GM12874 (cell line): ENCODE data around the gene PTK7.
A peak's percentile ranks its signal among the peaks of the same experiment; 100 is the strongest.

ENCODE experiments used
- CTCF ChIP-seq: IDR thresholded peaks from 2 replicates; pipeline ENCODE4 v1.5.1; 2011; ENCODE audit warnings: low read depth, mild to moderate bottlenecking, control low read depth, low read length, moderate library complexity; ENCODE audit not compliant: insufficient read depth

PTK7 gene

GRCh38 chr6:43149265-43149664, 73.2 kb downstream of the PTK7 start:
- no peak for TF ChIP-seq CTCF

GRCh38 chr6:43150051-43150751, 74.1 kb downstream of the PTK7 start:
- no peak for TF ChIP-seq CTCF

- TF ChIP-seq CTCF, result no peak
Measured at GRCh38 chr6:43159599-43159998, 83.5 kb downstream of the PTK7 start.

- TF ChIP-seq CTCF, result no peak
Measured at GRCh38 chr6:43163899-43164298, 87.8 kb downstream of the PTK7 start.

GRCh38 chr6:43170417-43170930, 94.4 kb downstream of the PTK7 start:
- TF ChIP-seq CTCF, result no peak

GRCh38 chr6:43170931-43171706, 95.0 kb downstream of the PTK7 start, which contains the start of gene SRF:
Gene SRF (plus strand): TSS chr6:43171269. CDS start chr6:43171657, 388 bp downstream.
- peak; percentile 76 for TF ChIP-seq CTCF

GRCh38 chr6:43171707-43172103, 95.6 kb downstream of the PTK7 start:
- TF ChIP-seq CTCF, result no peak
